ENCODE measurements around the gene SLBP.

Gene SLBP

GRCh38 chr4:1720163-1720983 is 8.3 kb upstream of the SLBP start:
- Histone ChIP-seq H3K4me2 (ENCODE audit: low read depth, low read length, poor library complexity, severe bottlenecking) (peak overlapping the region; percentile 64), H3K9me3 (ENCODE audit: insufficient read depth, low read length) (no peaks in the 10 kb centered on the region), H3K79me2 (ENCODE audit: insufficient read depth, low read length) (peaks cover 43% of the 10 kb centered on the region), H2AFZ (ENCODE audit: low read depth, low read length, severe bottlenecking) (no peak overlapping the region), H4K20me1 (ENCODE audit: low read depth, low read length) (peaks cover 5% of the 10 kb centered on the region; the same call in 1 of the 2 replicates), H3K27ac (ENCODE audit: low read depth, low read length) (peak overlapping the region; percentile 85), H3F3A (ENCODE audit: insufficient read depth) (peaks cover 45% of the 10 kb centered on the region), H3K36me3 (ENCODE audit: low read length) (peaks cover 8% of the 10 kb centered on the region; the same call in 1 of the 2 replicates), H3K9me2 (replicated peaks; ENCODE audit: insufficient read depth, low read length) (no peaks in the 10 kb centered on the region), H3K27me3 (ENCODE audit: low read length) (no peaks in the 10 kb centered on the region), H3K4me3 (ENCODE audit: insufficient read depth, low read length, poor library complexity, severe bottlenecking) (peak overlapping the region; percentile 57), H3K9ac (ENCODE audit: low read length) (peak overlapping the region; percentile 71)
- no peak for TF ChIP-seq CTCF (IDR thresholded peaks at IDR 0.05; ENCODE audit: insufficient read depth, low read length, poor library complexity, severe bottlenecking)
- TF ChIP-seq EZH2phosphoT487 (conservative IDR thresholded peaks at IDR 0.05; ENCODE audit: low read length) = no peak

- peak overlapping the region; percentile 85 for H3K27ac ChIP-seq (ENCODE audit: low read depth, low read length)
- peaks cover 45% of the 10 kb centered on the region for H3K79me2 ChIP-seq (ENCODE audit: insufficient read depth, low read length)
- H3K9me2 ChIP-seq (replicated peaks; ENCODE audit: insufficient read depth, low read length) = no peaks in the 10 kb centered on the region
- H3K4me3 ChIP-seq (ENCODE audit: insufficient read depth, low read length, poor library complexity, severe bottlenecking) = no peak overlapping the region
- no peaks in the 10 kb centered on the region for H3K27me3 ChIP-seq (ENCODE audit: low read length)
- H3K4me2 ChIP-seq (ENCODE audit: low read depth, low read length, poor library complexity, severe bottlenecking) = peak overlapping the region; percentile 19
- H2AFZ ChIP-seq (ENCODE audit: low read depth, low read length, severe bottlenecking) = no peak overlapping the region
- no peaks in the 10 kb centered on the region; the same call in 1 of the 2 replicates for H3K36me3 ChIP-seq (ENCODE audit: low read length)
- H4K20me1 ChIP-seq (ENCODE audit: low read depth, low read length) = peaks cover 5% of the 10 kb centered on the region; the same call in 1 of the 2 replicates
- peaks cover 56% of the 10 kb centered on the region for H3F3A ChIP-seq (ENCODE audit: insufficient read depth)
- H3K9me3 ChIP-seq (ENCODE audit: insufficient read depth, low read length) = no peaks in the 10 kb centered on the region
- H3K9ac ChIP-seq (ENCODE audit: low read length) = no peak overlapping the region
- TF ChIP-seq EZH2phosphoT487 (conservative IDR thresholded peaks at IDR 0.05; ENCODE audit: low read length) = no peak
- no peak for TF ChIP-seq CTCF (IDR thresholded peaks at IDR 0.05; ENCODE audit: insufficient read depth, low read length, poor library complexity, severe bottlenecking)
Observed at GRCh38 chr4:1718095-1718850, 6.2 kb upstream of the SLBP start.

GRCh38 chr4:1717129-1718094 is 5.3 kb upstream of the SLBP start:
- H3K9me3 ChIP-seq (ENCODE audit: insufficient read depth, low read length) = no peaks in the 10 kb centered on the region
- H3K9me2 ChIP-seq (replicated peaks; ENCODE audit: insufficient read depth, low read length) = no peaks in the 10 kb centered on the region
- H3K36me3 ChIP-seq (ENCODE audit: low read length) = no peaks in the 10 kb centered on the region; the same call in 1 of the 2 replicates
- TF ChIP-seq CTCF (IDR thresholded peaks at IDR 0.05; ENCODE audit: insufficient read depth, low read length, poor library complexity, severe bottlenecking) = no peak
- no peak for TF ChIP-seq EZH2phosphoT487 (conservative IDR thresholded peaks at IDR 0.05; ENCODE audit: low read length)
- H3K4me2 ChIP-seq (ENCODE audit: low read depth, low read length, poor library complexity, severe bottlenecking) = no peak overlapping the region
- H2AFZ ChIP-seq (ENCODE audit: low read depth, low read length, severe bottlenecking) = no peak overlapping the region
- H4K20me1 ChIP-seq (ENCODE audit: low read depth, low read length) = peaks cover 5% of the 10 kb centered on the region; the same call in 1 of the 2 replicates
- peak overlapping the region; percentile 85 for H3K27ac ChIP-seq (ENCODE audit: low read depth, low read length)
- H3K9ac ChIP-seq (ENCODE audit: low read length) = no peak overlapping the region
- H3F3A ChIP-seq (ENCODE audit: insufficient read depth) = peaks cover 47% of the 10 kb centered on the region
- no peaks in the 10 kb centered on the region for H3K27me3 ChIP-seq (ENCODE audit: low read length)
- no peak overlapping the region for H3K4me3 ChIP-seq (ENCODE audit: insufficient read depth, low read length, poor library complexity, severe bottlenecking)
- peaks cover 47% of the 10 kb centered on the region for H3K79me2 ChIP-seq (ENCODE audit: insufficient read depth, low read length)
